GM20431 (cell line): ENCODE data around the gene CD36.

Source experiments
- in situ Hi-C: fragments of 300-500 bp; cut with MseI, MboI; formaldehyde crosslinking; loops from one replicate; pipeline ENCODE4 v1.15.0; 2020; ENCODE audit warnings: low sequenced_read_pairs; ENCODE audit not compliant: unreplicated experiment

Gene CD36

GRCh38 chr7:80623503-80624252 is 14.8 kb upstream of the CD36 start:
- in situ Hi-C loops = no loop called here

- in situ Hi-C loops = no loop called here
These were observed 13.7 kb upstream of the CD36 start for GRCh38 chr7:80624763-80625162.

- in situ Hi-C loops = no loop called here
These were observed 9.4 kb upstream of the CD36 start for GRCh38 chr7:80629023-80629422.

GRCh38 chr7:80630608-80631405 is 7.6 kb upstream of the CD36 start:
- in situ Hi-C loops = no loop called here

- in situ Hi-C loops = no loop called here
These were observed 7.0 kb upstream of the CD36 start for GRCh38 chr7:80631421-80631820.

GRCh38 chr7:80632139-80632538 is 6.3 kb upstream of the CD36 start:
- in situ Hi-C loops = no loop called here

GRCh38 chr7:80632819-80633218 is 5.6 kb upstream of the CD36 start:
- in situ Hi-C loops = no loop called here

GRCh38 chr7:80634505-80634904 is 3.9 kb upstream of the CD36 start:
- in situ Hi-C loops = no loop called here

- in situ Hi-C loops = no loop called here
These were observed 2.9 kb upstream of the CD36 start for GRCh38 chr7:80635533-80635932.

- in situ Hi-C loops = no loop called here
These were observed 2.4 kb upstream of the CD36 start for GRCh38 chr7:80635998-80636397.

- in situ Hi-C loops = no loop called here
These were observed 1.7 kb upstream of the CD36 start for GRCh38 chr7:80636709-80637108.

- in situ Hi-C loops = no loop called here
These were observed 988 bp upstream of the CD36 start for GRCh38 chr7:80637454-80637853.

GRCh38 chr7:80639011-80639410 is 569 bp downstream of the CD36 start:
- in situ Hi-C loops = no loop called here

GRCh38 chr7:80640846-80641245 is 2.4 kb downstream of the CD36 start:
- in situ Hi-C loops = no loop called here

- in situ Hi-C loops = no loop called here
These were observed 3.1 kb downstream of the CD36 start for GRCh38 chr7:80641548-80641947.

- in situ Hi-C loops = no loop called here
These were observed 4.4 kb downstream of the CD36 start for GRCh38 chr7:80642871-80643270.

GRCh38 chr7:80643336-80643915 is 5.0 kb downstream of the CD36 start:
- in situ Hi-C loops = no loop called here

- in situ Hi-C loops = no loop called here
These were observed 5.6 kb downstream of the CD36 start for GRCh38 chr7:80644054-80644453.

GRCh38 chr7:80646083-80646865 is 7.8 kb downstream of the CD36 start:
- in situ Hi-C loops = no loop called here

- in situ Hi-C loops = no loop called here
These were observed 9.0 kb downstream of the CD36 start for GRCh38 chr7:80647436-80647835.
